Adrenal gland (tissue), 12 donors: ENCODE data around the gene C1QBP. TPM values are rescaled to one million over a fixed set of nuclear protein-coding genes. Genes with fewer than 3 reads are reported as not detected.

ENCODE experiments used
- DNase-seq, 7 donors: peaks; one replicate each; pipeline ENCODE4 v3.0.0-alpha.2; 2019 to 2020
- H3K27ac ChIP-seq, 5 donors: fragments of 200-600 bp; sonication (generic) in 4 of 5; 1 replicate in 3 of 5; 2 replicates in 2 of 5; pipeline versions ENCODE4 v1.5.1 to v1.8.0; 2016 to 2020; ENCODE audit warnings: mild to moderate bottlenecking in 1 of 5
- H3K27me3 ChIP-seq: fragments of 200-600 bp; 2 replicates; pipeline ENCODE4 v1.8.0; 2021
- H3K36me3 ChIP-seq, 2 donors: fragments of 200-600 bp; replicated peaks in 1 of 2; 1 replicate in 1 of 2; 2 replicates in 1 of 2; pipeline versions ENCODE4 v1.5.1 to v1.8.0; 2018 to 2022
- H3K4me1 ChIP-seq, 2 donors: fragments of 200-600 bp; replicated peaks in 1 of 2; 1 replicate in 1 of 2; 2 replicates in 1 of 2; pipeline versions ENCODE4 v1.5.1 to v1.8.0; 2018 to 2021
- H3K4me3 ChIP-seq, 4 donors: fragments of 200-600 bp; sonication (generic) in 3 of 4; one replicate each; pipeline ENCODE4 v1.5.1; 2016 to 2018
- H3K9me3 ChIP-seq, 3 donors: fragments of 200-600 bp; sonication (generic) in 1 of 3; replicated peaks in 1 of 3; 1 replicate in 2 of 3; 2 replicates in 1 of 3; pipeline versions ENCODE4 v1.5.1 to v1.8.0; 2016 to 2021
- POLR2A ChIP-seq, 2 donors: fragments of 450-650 bp; IDR thresholded peaks; one replicate each; pipeline ENCODE4 v1.6.1; 2017; ENCODE audit warnings: antibody characterized with exemption in 2 of 2, mild to moderate bottlenecking in 2 of 2, moderate library complexity in 1 of 2
- WGBS, 4 donors: extraction: QIAGEN DNeasy Blood & Tissue Kit in 2 of 4; methylation state at CpG; one replicate each; pipeline versions ENCODE4 v1.1.5 to v1.1.7; 2013 to 2017; 5-methylcytosine and 5-hydroxymethylcytosine counted together
- intact Hi-C, 2 donors: fragments of 100-400 bp; cut with DNase I; formaldehyde crosslinking; loops; one replicate each; pipeline versions ENCODE4 v1.14.1 to v1.15.0; 2022 to 2023
- polyA plus RNA-seq, 3 donors: library from polyadenylated mRNA; stranded (reverse); fragments of 200-250 nt in 2 of 3; fragments of 350-450 nt in 1 of 3; fragmentation: Illumina TruSeq in 1 of 3; extraction: RNeasy Lipid Tissue Mini Kit (QIAGEN cat#74804) in 1 of 3; gene quantifications; one replicate each; pipeline ENCODE4 v1.2.3, GENCODE V29; 2013 to 2014
- total RNA-seq, 9 donors: library from RNA; depleted of rRNA in 4 of 9; stranded (reverse); fragments of >200 nt in 4 of 9; fragments of 120-200 nt in 1 of 9; fragmentation: NEBNext Ultra II Directional in 1 of 9; extraction: Animal tissue kit (Norgen Biotek cat#: 25700) in 1 of 9; gene quantifications; one replicate each; pipeline versions ENCODE4 v1.1.0 to v1.2.4, GENCODE V29; 2013 to 2023
- TF ChIP-seq, protein P1 (sequence below), 6 experiments: fragments of 450-650 bp in 4 of 6; fragments of 200-600 bp in 2 of 6; sonication (generic) in 1 of 6; IDR thresholded peaks; 1 replicate in 5 of 6; 2 replicates in 1 of 6; pipeline versions ENCODE4 v1.5.1 to v1.8.0; 2016 to 2021; ENCODE audit warnings: antibody characterized with exemption in 6 of 6, mild to moderate bottlenecking in 2 of 6, moderate library complexity in 1 of 6
- donor health status: healthy with polysubstance abuse.
- donor health status: Bipolar disorder and iron deficiency.
- donor health status: DM: yes; HTN: yes; CAD: no.
- donor health status: DM: no; HTN: no; CAD: no.
- donor health status: DM: no; HTN: no; CAD: no.
- donor health status: DM: yes; HTN: yes; CAD: no.

Gene C1QBP
- total and polyA plus RNA-seq, 12 donors: 53.5 to 420 (median 172) TPM

- intact Hi-C loops: no loop called here
- peaks cover 0 to 97% of the 10 kb centered on the region in 2 donors for H3K36me3 ChIP-seq
Measured at GRCh38 chr17:5399767-5400166, 39.2 kb downstream of the C1QBP start.

DNA sequence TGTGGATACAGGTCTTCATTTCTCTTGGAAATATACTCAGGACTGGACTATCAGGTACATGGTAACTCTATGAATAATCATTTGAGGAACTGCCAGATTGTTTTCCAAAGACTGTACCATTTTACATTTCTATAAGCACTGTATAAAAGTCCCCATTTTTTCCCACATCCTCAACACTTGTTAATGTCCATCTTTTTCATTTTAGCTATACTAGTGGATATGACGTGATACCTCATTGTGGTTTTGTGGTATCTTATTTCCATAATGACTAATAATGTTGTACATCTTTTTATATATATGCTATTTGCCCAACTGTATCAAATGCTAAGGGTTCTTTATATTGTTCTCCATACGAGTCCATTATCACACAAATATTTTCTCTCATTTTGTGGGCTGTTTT lies 42.3 kb downstream of the C1QBP start:
- Histone ChIP-seq H3K4me1 (no peaks in the 10 kb centered on the region), H3K27me3 (no peaks in the 10 kb centered on the region), H3K27ac (no peak overlapping the region), H3K9me3 (no peaks in the 10 kb centered on the region), H3K4me3 (no peak overlapping the region), H3K36me3 (peaks cover 0 to 83% of the 10 kb centered on the region in 2 donors)
- no peak for DNase-seq
- 89 to 95% (median 94%) methylated on average over 2 of the region's 2 CpGs for WGBS, 4 donors
- intact Hi-C loops: no loop called here
- TF ChIP-seq, protein P1, sequence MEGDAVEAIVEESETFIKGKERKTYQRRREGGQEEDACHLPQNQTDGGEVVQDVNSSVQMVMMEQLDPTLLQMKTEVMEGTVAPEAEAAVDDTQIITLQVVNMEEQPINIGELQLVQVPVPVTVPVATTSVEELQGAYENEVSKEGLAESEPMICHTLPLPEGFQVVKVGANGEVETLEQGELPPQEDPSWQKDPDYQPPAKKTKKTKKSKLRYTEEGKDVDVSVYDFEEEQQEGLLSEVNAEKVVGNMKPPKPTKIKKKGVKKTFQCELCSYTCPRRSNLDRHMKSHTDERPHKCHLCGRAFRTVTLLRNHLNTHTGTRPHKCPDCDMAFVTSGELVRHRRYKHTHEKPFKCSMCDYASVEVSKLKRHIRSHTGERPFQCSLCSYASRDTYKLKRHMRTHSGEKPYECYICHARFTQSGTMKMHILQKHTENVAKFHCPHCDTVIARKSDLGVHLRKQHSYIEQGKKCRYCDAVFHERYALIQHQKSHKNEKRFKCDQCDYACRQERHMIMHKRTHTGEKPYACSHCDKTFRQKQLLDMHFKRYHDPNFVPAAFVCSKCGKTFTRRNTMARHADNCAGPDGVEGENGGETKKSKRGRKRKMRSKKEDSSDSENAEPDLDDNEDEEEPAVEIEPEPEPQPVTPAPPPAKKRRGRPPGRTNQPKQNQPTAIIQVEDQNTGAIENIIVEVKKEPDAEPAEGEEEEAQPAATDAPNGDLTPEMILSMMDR (IDR thresholded peaks at IDR 0.05): no peak
- TF ChIP-seq POLR2A (IDR thresholded peaks at IDR 0.05): no peak

More at GRCh38 chr17:5399767-5400166, 39.2 kb downstream of the C1QBP start:
- no peak for DNase-seq
- H3K27me3 ChIP-seq: no peaks in the 10 kb centered on the region
- H3K4me1 ChIP-seq: no peaks in the 10 kb centered on the region
- WGBS, 4 donors: 82 to 89% (median 85%) methylated on average over 6 of the region's 6 CpGs
- no peak overlapping the region for H3K27ac ChIP-seq
- TF ChIP-seq POLR2A (IDR thresholded peaks at IDR 0.05): no peak
- TF ChIP-seq, protein P1 (IDR thresholded peaks at IDR 0.05): no peak
- no peaks in the 10 kb centered on the region for H3K9me3 ChIP-seq
- no peak overlapping the region for H3K4me3 ChIP-seq

GRCh38 chr17:5391678-5392077 lies 47.3 kb downstream of the C1QBP start:
- H3K4me3 ChIP-seq: no peak overlapping the region
- TF ChIP-seq, protein P1 (IDR thresholded peaks at IDR 0.05): no peak
- TF ChIP-seq POLR2A (IDR thresholded peaks at IDR 0.05): no peak
- no peaks in the 10 kb centered on the region for H3K9me3 ChIP-seq
- intact Hi-C loops: no loop called here
- WGBS, 4 donors: 92 to 100% (median 95%) methylated on average over 5 of the region's 5 CpGs
- H3K4me1 ChIP-seq: no peaks in the 10 kb centered on the region
- H3K27me3 ChIP-seq: no peaks in the 10 kb centered on the region
- DNase-seq: no peak
- H3K36me3 ChIP-seq: peaks cover 0 to 79% of the 10 kb centered on the region in 2 donors
- no peak overlapping the region for H3K27ac ChIP-seq

Other genes with a start within 250 kb of the C1QBP start
- gene ZNF594, start 247.3 kb downstream of the C1QBP start, total RNA-seq: 10 to 100 TPM in 1 of 9 donors, 1 to 10 TPM in 7, under 1 TPM in 1; 0.72 to 16.4 (median 5.6) TPM
- gene ZNF594, start 247.3 kb downstream of the C1QBP start, polyA plus RNA-seq: 1 to 10 TPM; 1.1 to 4.9 (median 2.7) TPM
- gene SCIMP, start 204.3 kb downstream of the C1QBP start, total RNA-seq: 10 to 100 TPM in 4 of 9 donors, 1 to 10 TPM in 5; 1.1 to 14.2 (median 9.0) TPM
- 1 to 10 TPM in 2 of 3 donors, under 1 TPM in 1; 0.94 to 4.5 (median 1.7) TPM for gene SCIMP, start 204.3 kb downstream of the C1QBP start, polyA plus RNA-seq
- 10 to 100 TPM; 26.7 to 58.3 (median 48.4) TPM for gene RABEP1, start 156.9 kb downstream of the C1QBP start, total RNA-seq
- gene RABEP1, start 156.9 kb downstream of the C1QBP start, polyA plus RNA-seq: 10 to 100 TPM; 21.1 to 64.5 (median 34.3) TPM
- gene NUP88, start 19.5 kb downstream of the C1QBP start, total RNA-seq: 10 to 100 TPM; 30.8 to 88.2 (median 56.5) TPM
- 100 to 1,000 TPM in 2 of 3 donors, 10 to 100 TPM in 1; 92.1 to 137 (median 102) TPM for gene NUP88, start 19.5 kb downstream of the C1QBP start, polyA plus RNA-seq
- gene RPAIN, start 19.0 kb downstream of the C1QBP start, total RNA-seq: 10 to 100 TPM; 27.0 to 73.6 (median 31.2) TPM
- 10 to 100 TPM; 26.1 to 41.7 (median 36.5) TPM for gene RPAIN, start 19.0 kb downstream of the C1QBP start, polyA plus RNA-seq
- gene DHX33, start 29.8 kb upstream of the C1QBP start, total RNA-seq: 10 to 100 TPM in 4 of 9 donors, 1 to 10 TPM in 5; 7.0 to 14.3 (median 9.0) TPM
- 10 to 100 TPM in 1 of 3 donors, 1 to 10 TPM in 2; 6.5 to 12.4 (median 10.0) TPM for gene DHX33, start 29.8 kb upstream of the C1QBP start, polyA plus RNA-seq
- gene DERL2, start 47.0 kb upstream of the C1QBP start, total RNA-seq: 100 to 1,000 TPM in 2 of 9 donors, 10 to 100 TPM in 7; 25.6 to 165 (median 74.1) TPM
- gene DERL2, start 47.0 kb upstream of the C1QBP start, polyA plus RNA-seq: 100 to 1,000 TPM in 1 of 3 donors, 10 to 100 TPM in 2; 79.9 to 146 (median 88.2) TPM
- gene MIS12, start 47.4 kb upstream of the C1QBP start, total RNA-seq: 10 to 100 TPM in 8 of 9 donors, 1 to 10 TPM in 1; 7.1 to 26.4 (median 14.7) TPM
- gene MIS12, start 47.4 kb upstream of the C1QBP start, polyA plus RNA-seq: 10 to 100 TPM; 12.6 to 36.0 (median 18.3) TPM
- 10 to 100 TPM in 6 of 9 donors, 1 to 10 TPM in 3; 6.1 to 74.2 (median 15.1) TPM for gene NLRP1, start 145.4 kb upstream of the C1QBP start, total RNA-seq
- gene NLRP1, start 145.4 kb upstream of the C1QBP start, polyA plus RNA-seq: 10 to 100 TPM; 27.2 to 88.9 (median 35.9) TPM